T-helper 2 cell treated with Interferon-gamma antibody and Interleukin-4, amounts not matched to agents 5 μg/mL and 100 μg/mL, for 36 hours (primary cell): ENCODE results near the gene MIB2.

Experiments used
- DNase-seq: peaks from one replicate; pipeline ENCODE4 v3.0.0; 2021; ENCODE audit warnings: low spot score
- H3K27ac Mint-ChIP-seq: one replicate; pipeline ENCODE4 v1.8.0; 2021; ENCODE audit warnings: mild to moderate bottlenecking, mixed read lengths
- H3K27me3 Mint-ChIP-seq: one replicate; pipeline ENCODE4 v1.8.0; 2021; ENCODE audit warnings: low read depth, mixed read lengths
- H3K36me3 Mint-ChIP-seq: one replicate; pipeline ENCODE4 v1.8.0; 2021; ENCODE audit warnings: low read depth, mixed read lengths
- H3K4me1 Mint-ChIP-seq: one replicate; pipeline ENCODE4 v1.8.0; 2021; ENCODE audit warnings: low read depth, mixed read lengths
- H3K4me3 Mint-ChIP-seq: one replicate; pipeline ENCODE4 v1.8.0; 2022; ENCODE audit warnings: mild to moderate bottlenecking, moderate library complexity, mixed read lengths
- H3K9me3 Mint-ChIP-seq: one replicate; pipeline ENCODE4 v1.8.0; 2021; ENCODE audit warnings: mixed read lengths

Gene MIB2

GRCh38 chr1:1615256-1616044, at the start of gene MIB2:
TSS of gene MIB2 (plus strand) at chr1:1615500. CDS start at chr1:1623453, 7,953 bp downstream.
- H3K36me3 Mint-ChIP-seq, result peaks cover 2% of the 10 kb centered on the region
- H3K4me1 Mint-ChIP-seq, result peaks cover 26% of the 10 kb centered on the region
- H3K4me3 Mint-ChIP-seq, result peak within 1 kb of the TSS; percentile 91
- no peaks in the 10 kb centered on the region for H3K9me3 Mint-ChIP-seq
- H3K27ac Mint-ChIP-seq, result peak within 1 kb of the TSS; percentile 95
- peak; percentile 98 for DNase-seq
- no peaks in the 10 kb centered on the region for H3K27me3 Mint-ChIP-seq

- Mint-ChIP-seq H3K27me3 (no peaks in the 10 kb centered on the region), H3K4me3 (no peak overlapping the region), H3K4me1 (peaks cover 8% of the 10 kb centered on the region), H3K36me3 (peaks cover 38% of the 10 kb centered on the region), H3K27ac (no peak overlapping the region), H3K9me3 (no peaks in the 10 kb centered on the region)
- DNase-seq, result no peak
These were observed 48.0 kb upstream of the MIB2 start for GRCh38 chr1:1567152-1567875.

DNA sequence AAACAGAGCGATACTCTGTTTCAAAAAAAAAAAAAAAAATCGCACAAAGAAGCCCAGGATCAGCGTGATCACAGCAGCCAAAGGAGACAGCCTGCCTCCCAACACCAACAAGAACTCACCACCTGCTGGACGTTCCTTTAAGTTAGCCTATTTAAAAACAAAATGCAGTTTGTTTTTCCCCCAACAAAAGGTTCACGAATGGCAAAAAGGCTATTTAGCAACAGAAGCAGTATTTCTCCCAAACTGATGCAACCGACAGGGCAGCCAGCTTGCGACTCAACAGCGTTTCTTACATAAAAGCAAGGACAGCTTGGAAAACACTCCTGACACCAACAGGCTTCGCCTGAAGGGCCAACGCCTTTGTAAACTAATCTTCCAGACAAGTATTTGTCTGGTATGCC, 47.4 kb upstream of the MIB2 start:
- no peak for DNase-seq
- H3K9me3 Mint-ChIP-seq, result no peaks in the 10 kb centered on the region
- no peak overlapping the region for H3K27ac Mint-ChIP-seq
- H3K4me3 Mint-ChIP-seq, result no peak overlapping the region
- peaks cover 41% of the 10 kb centered on the region for H3K36me3 Mint-ChIP-seq
- no peaks in the 10 kb centered on the region for H3K27me3 Mint-ChIP-seq
- H3K4me1 Mint-ChIP-seq, result peaks cover 8% of the 10 kb centered on the region

DNA sequence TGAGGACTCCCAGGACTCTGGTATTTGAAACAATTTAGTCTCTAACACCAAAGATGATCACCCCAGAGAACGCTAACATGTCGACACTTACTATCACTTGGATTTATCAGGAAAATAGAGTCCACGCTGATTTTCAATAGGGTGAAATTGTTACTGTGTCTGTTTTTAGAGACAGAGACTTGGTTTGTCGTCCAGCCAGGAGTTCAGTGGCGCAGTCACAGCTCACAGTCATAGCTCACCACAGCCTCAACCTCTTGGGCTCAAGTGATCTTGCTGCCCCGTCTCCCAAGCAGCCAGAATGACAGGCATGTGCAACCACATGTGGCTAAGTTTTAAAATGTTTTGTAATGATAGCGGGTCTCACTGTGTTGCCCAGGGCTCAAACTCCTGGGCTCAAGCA, 46.0 kb upstream of the MIB2 start:
- peaks cover 10% of the 10 kb centered on the region for H3K4me1 Mint-ChIP-seq
- H3K27ac Mint-ChIP-seq, result no peak overlapping the region
- H3K4me3 Mint-ChIP-seq, result no peak overlapping the region
- H3K9me3 Mint-ChIP-seq, result no peaks in the 10 kb centered on the region
- peaks cover 39% of the 10 kb centered on the region for H3K36me3 Mint-ChIP-seq
- no peaks in the 10 kb centered on the region for H3K27me3 Mint-ChIP-seq
- no peak for DNase-seq

GRCh38 chr1:1573843-1574720, 41.2 kb upstream of the MIB2 start:
- peaks cover 21% of the 10 kb centered on the region for H3K36me3 Mint-ChIP-seq
- no peak for DNase-seq
- H3K4me3 Mint-ChIP-seq, result peak overlapping the region; percentile 96
- peaks cover 17% of the 10 kb centered on the region for H3K4me1 Mint-ChIP-seq
- H3K27ac Mint-ChIP-seq, result peak overlapping the region; percentile 99
- H3K9me3 Mint-ChIP-seq, result no peaks in the 10 kb centered on the region
- no peaks in the 10 kb centered on the region for H3K27me3 Mint-ChIP-seq

GRCh38 chr1:1574721-1575537, 40.4 kb upstream of the MIB2 start, which contains the start of gene SSU72:
TSS of gene SSU72 (minus strand) at chr1:1574863. CDS start at chr1:1574557, 306 bp downstream.
- Mint-ChIP-seq H3K9me3 (no peaks in the 10 kb centered on the region), H3K27me3 (no peaks in the 10 kb centered on the region), H3K27ac (peak within 1 kb of the TSS; percentile 99), H3K4me3 (peak within 1 kb of the TSS; percentile 96), H3K4me1 (peaks cover 15% of the 10 kb centered on the region), H3K36me3 (peaks cover 20% of the 10 kb centered on the region)
- peak; percentile 94 for DNase-seq

DNA sequence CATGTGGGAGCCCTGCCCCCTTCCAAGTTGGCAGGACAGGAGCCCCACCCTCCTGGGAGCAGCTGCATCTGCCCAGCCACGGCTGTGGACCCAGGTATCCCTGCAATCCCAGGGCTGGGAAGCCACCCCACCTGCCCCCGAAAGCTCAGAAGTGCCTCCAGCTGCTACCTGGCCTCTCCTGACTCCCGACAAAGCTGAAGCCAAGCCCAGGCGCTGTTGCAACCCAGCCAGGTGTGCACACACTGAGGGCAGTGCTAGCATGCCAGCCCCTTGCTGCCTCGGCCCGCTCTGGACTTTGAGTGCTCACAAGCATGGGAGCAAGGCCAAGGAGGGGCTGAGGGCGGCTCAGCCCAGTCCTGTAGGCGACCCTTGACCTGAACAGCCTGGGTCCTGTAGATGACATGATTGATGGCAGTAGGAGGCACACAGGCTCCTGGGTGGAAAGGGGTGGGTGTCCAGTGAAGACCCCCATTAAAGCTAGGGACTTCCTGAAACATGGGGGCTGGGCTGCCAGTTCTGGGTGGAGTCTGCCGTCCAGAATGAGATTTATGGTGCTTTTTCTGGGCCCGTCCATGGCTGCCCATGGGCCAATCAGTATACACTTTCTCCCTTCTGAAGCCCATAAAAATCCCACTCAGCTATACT, 37.8 kb upstream of the MIB2 start:
- no peak overlapping the region for H3K4me3 Mint-ChIP-seq
- H3K4me1 Mint-ChIP-seq, result peaks cover 13% of the 10 kb centered on the region
- peaks cover 9% of the 10 kb centered on the region for H3K36me3 Mint-ChIP-seq
- no peaks in the 10 kb centered on the region for H3K9me3 Mint-ChIP-seq
- H3K27ac Mint-ChIP-seq, result no peak overlapping the region
- H3K27me3 Mint-ChIP-seq, result peaks cover 8% of the 10 kb centered on the region
- no peak for DNase-seq

- Mint-ChIP-seq H3K27ac (no peak overlapping the region), H3K4me1 (peaks cover 13% of the 10 kb centered on the region), H3K9me3 (no peaks in the 10 kb centered on the region), H3K4me3 (no peak overlapping the region), H3K27me3 (peaks cover 8% of the 10 kb centered on the region), H3K36me3 (peaks cover 5% of the 10 kb centered on the region)
- no peak for DNase-seq
These were observed 36.8 kb upstream of the MIB2 start for GRCh38 chr1:1578371-1578940.

DNA sequence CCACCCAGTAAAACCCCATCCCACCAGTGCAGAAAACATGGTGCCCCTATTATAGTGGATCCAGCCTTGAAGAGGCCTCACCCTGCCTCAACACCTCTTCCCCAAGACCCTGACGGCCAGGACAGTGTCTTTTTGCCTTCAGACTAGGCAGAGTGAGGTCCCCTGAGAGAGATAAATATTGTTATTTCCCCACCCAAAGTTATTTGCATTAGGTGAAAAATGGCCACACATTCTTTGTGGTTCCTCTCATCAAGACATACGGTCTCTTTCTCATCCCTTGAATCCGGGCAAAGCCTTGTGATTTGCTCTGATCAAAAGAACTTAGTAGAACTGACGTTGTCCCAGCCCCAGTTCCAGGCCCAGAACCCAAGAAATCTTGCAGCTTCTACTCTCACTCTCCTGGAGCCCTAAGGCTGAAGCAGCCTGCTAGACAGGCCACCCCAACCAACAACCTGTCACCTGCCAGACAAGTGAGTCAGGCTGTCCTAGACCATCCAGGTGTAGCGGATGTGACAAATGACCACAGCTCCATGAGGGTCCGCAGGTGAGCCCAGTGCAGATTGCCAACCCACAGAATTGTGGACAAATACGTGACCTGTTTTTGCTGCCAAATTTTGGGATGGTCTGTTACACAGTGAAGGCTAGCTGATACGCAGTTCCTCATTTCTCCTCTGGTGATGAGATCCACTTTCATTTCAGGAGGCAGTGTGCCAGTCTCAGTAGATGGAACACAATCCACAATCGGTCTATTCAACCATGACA, 32.5 kb upstream of the MIB2 start:
- Mint-ChIP-seq H3K9me3 (no peaks in the 10 kb centered on the region), H3K27me3 (peaks cover 8% of the 10 kb centered on the region)

GRCh38 chr1:1583347-1584010, 31.8 kb upstream of the MIB2 start:
- no peaks in the 10 kb centered on the region for H3K4me1 Mint-ChIP-seq
- no peak for DNase-seq
- H3K27ac Mint-ChIP-seq, result no peak overlapping the region
- H3K9me3 Mint-ChIP-seq, result no peaks in the 10 kb centered on the region
- H3K27me3 Mint-ChIP-seq, result peaks cover 8% of the 10 kb centered on the region
- H3K4me3 Mint-ChIP-seq, result no peak overlapping the region
- no peaks in the 10 kb centered on the region for H3K36me3 Mint-ChIP-seq

More for the DNA sequence above, 32.5 kb upstream of the MIB2 start:
- no peak for DNase-seq
- no peak overlapping the region for H3K27ac Mint-ChIP-seq
- no peaks in the 10 kb centered on the region for H3K36me3 Mint-ChIP-seq
- H3K4me3 Mint-ChIP-seq, result no peak overlapping the region
- no peaks in the 10 kb centered on the region for H3K4me1 Mint-ChIP-seq

- H3K4me1 Mint-ChIP-seq, result no peaks in the 10 kb centered on the region
- no peaks in the 10 kb centered on the region for H3K27me3 Mint-ChIP-seq
- no peak overlapping the region for H3K4me3 Mint-ChIP-seq
- H3K27ac Mint-ChIP-seq, result no peak overlapping the region
- H3K9me3 Mint-ChIP-seq, result no peaks in the 10 kb centered on the region
- no peaks in the 10 kb centered on the region for H3K36me3 Mint-ChIP-seq
- no peak for DNase-seq
These were observed 23.8 kb upstream of the MIB2 start for GRCh38 chr1:1591452-1591851.
